ENCODE data around the gene PTPRG.

DNA sequence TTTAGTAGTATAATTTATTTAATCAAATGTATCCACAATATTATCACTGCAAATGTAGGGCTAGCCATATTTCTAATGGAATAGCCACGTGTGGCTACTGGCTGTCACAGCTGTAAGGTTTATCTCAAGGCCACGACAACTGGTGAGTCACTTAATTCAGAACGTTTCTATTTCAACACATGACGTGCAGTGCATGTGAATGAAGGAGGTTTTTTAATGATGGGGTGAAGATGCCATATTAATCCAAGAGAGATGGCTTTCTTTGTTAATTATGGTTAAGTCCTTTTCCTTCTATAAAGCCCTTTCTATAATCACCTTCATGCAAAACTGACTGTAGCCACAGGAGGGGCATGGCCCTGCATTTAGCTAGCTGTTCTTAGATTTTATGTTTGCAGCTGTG is 600.0 kb downstream of the PTPRG start:
- TF ChIP-seq, protein P1, sequence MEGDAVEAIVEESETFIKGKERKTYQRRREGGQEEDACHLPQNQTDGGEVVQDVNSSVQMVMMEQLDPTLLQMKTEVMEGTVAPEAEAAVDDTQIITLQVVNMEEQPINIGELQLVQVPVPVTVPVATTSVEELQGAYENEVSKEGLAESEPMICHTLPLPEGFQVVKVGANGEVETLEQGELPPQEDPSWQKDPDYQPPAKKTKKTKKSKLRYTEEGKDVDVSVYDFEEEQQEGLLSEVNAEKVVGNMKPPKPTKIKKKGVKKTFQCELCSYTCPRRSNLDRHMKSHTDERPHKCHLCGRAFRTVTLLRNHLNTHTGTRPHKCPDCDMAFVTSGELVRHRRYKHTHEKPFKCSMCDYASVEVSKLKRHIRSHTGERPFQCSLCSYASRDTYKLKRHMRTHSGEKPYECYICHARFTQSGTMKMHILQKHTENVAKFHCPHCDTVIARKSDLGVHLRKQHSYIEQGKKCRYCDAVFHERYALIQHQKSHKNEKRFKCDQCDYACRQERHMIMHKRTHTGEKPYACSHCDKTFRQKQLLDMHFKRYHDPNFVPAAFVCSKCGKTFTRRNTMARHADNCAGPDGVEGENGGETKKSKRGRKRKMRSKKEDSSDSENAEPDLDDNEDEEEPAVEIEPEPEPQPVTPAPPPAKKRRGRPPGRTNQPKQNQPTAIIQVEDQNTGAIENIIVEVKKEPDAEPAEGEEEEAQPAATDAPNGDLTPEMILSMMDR (IDR thresholded peaks at IDR 0.05): no peak
- TF ChIP-seq POLR2A (IDR thresholded peaks at IDR 0.05): no peak

All from right lobe of liver (tissue), 4 donors.